Activated CD8-positive, alpha-beta memory T cell treated with anti-CD3 and anti-CD28 coated beads, Interleukin-2, amount 50 U/mL, for 24 hours (primary cell): ENCODE results near the gene MC3R.
"Not testable (repeated sequence)": the region's sequence is repeated elsewhere in the genome, so short reads cannot be mapped to it uniquely, and the experiment has no call there.

ENCODE experiments used
- DNase-seq: peaks from one replicate; pipeline ENCODE4 v3.0.0-alpha.2; 2020; ENCODE audit errors: extremely low read depth

Gene MC3R

GRCh38 chr20:56247954-56248782 lies at the start of gene MC3R:
TSS of gene MC3R (plus strand) at chr20:56248732. CDS start at chr20:56248844, 112 bp downstream.
- DNase-seq, result no peak

GRCh38 chr20:56200456-56200855 lies 48.1 kb upstream of the MC3R start:
- DNase-seq, result no peak

GRCh38 chr20:56202493-56203077 lies 45.9 kb upstream of the MC3R start:
- DNase-seq, result no peak

GRCh38 chr20:56204206-56204605 lies 44.3 kb upstream of the MC3R start:
- DNase-seq, result no peak

GRCh38 chr20:56205346-56205745 lies 43.2 kb upstream of the MC3R start:
- no peak for DNase-seq

- DNase-seq, result no peak
Measured at GRCh38 chr20:56207656-56208055, 40.9 kb upstream of the MC3R start.

GRCh38 chr20:56208121-56208520 lies 40.4 kb upstream of the MC3R start:
- DNase-seq, result no peak

GRCh38 chr20:56211051-56211450 lies 37.5 kb upstream of the MC3R start:
- no peak for DNase-seq

- DNase-seq, result no peak
Measured at GRCh38 chr20:56212091-56212490, 36.4 kb upstream of the MC3R start.

GRCh38 chr20:56213321-56213720 lies 35.2 kb upstream of the MC3R start:
- DNase-seq, result no peak

- no peak for DNase-seq
Measured at GRCh38 chr20:56215115-56215514, 33.4 kb upstream of the MC3R start.

GRCh38 chr20:56217829-56218228 lies 30.7 kb upstream of the MC3R start:
- DNase-seq, result no peak

GRCh38 chr20:56221186-56221585 lies 27.3 kb upstream of the MC3R start:
- DNase-seq, result not testable (repeated sequence)

GRCh38 chr20:56222201-56222600 lies 26.3 kb upstream of the MC3R start:
- no peak for DNase-seq

- no peak for DNase-seq
Measured at GRCh38 chr20:56222945-56223344, 25.6 kb upstream of the MC3R start.

GRCh38 chr20:56223352-56223751 lies 25.2 kb upstream of the MC3R start:
- no peak for DNase-seq

- DNase-seq, result no peak
Measured at GRCh38 chr20:56228021-56228420, 20.5 kb upstream of the MC3R start.

- DNase-seq, result no peak
Measured at GRCh38 chr20:56229812-56230211, 18.7 kb upstream of the MC3R start.

- no peak for DNase-seq
Measured at GRCh38 chr20:56234110-56234509, 14.4 kb upstream of the MC3R start.

GRCh38 chr20:56237335-56237734 lies 11.2 kb upstream of the MC3R start:
- no peak for DNase-seq

- no peak for DNase-seq
Measured at GRCh38 chr20:56244259-56244658, 4.3 kb upstream of the MC3R start.

GRCh38 chr20:56245761-56246160 lies 2.8 kb upstream of the MC3R start:
- no peak for DNase-seq

- no peak for DNase-seq
Measured at GRCh38 chr20:56249244-56249955, 868 bp downstream of the MC3R start.
